ENCODE measurements around the gene FMOD. TPM values are rescaled to one million over a fixed set of nuclear protein-coding genes. Genes with fewer than 3 reads are reported as not detected.
"Not testable (repeated sequence)": the region's sequence is repeated elsewhere in the genome, so short reads cannot be mapped to it uniquely, and the experiment has no call there.

The FMOD gene
- total RNA-seq, 4 donors from 2014 or later: 4.3 to 29.9 (median 9.9) TPM

DNA sequence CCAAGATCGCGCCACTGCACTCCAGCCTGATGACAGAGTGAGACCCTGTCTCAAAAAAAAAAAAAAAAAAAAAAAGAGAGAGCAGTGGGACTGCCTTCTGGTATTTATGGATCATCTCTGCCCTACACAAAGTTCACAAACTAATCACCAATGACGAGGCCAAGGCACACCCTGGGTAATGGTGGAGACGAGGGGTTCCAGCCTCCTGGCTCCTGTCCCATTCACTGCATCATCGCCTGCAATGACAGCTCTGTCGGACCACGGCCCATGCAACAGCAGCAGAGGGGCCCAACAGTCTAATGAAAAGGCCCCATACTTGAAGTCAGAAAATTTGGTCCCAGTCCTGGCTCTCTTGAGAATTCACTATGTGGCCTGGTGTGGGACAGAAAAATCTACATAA lies 48.5 kb downstream of the FMOD start:
- Histone ChIP-seq H3K4me1 (peaks cover 15 to 52% (median 16%) of the 10 kb centered on the region in 3 donors), H3K36me3 (peaks cover 5 to 6% (median 6%) of the 10 kb centered on the region in 3 donors), H3K4me3 (no peak overlapping the region), H3K27me3 (no peaks in the 10 kb centered on the region), H3K27ac (no peak overlapping the region), H3K9me3 (no peaks in the 10 kb centered on the region)
- no peak for DNase-seq
- 70 to 78% methylated on average over 3 to 7 of the region's 7 CpGs for WGBS, 2 donors
- TF ChIP-seq, protein P1, sequence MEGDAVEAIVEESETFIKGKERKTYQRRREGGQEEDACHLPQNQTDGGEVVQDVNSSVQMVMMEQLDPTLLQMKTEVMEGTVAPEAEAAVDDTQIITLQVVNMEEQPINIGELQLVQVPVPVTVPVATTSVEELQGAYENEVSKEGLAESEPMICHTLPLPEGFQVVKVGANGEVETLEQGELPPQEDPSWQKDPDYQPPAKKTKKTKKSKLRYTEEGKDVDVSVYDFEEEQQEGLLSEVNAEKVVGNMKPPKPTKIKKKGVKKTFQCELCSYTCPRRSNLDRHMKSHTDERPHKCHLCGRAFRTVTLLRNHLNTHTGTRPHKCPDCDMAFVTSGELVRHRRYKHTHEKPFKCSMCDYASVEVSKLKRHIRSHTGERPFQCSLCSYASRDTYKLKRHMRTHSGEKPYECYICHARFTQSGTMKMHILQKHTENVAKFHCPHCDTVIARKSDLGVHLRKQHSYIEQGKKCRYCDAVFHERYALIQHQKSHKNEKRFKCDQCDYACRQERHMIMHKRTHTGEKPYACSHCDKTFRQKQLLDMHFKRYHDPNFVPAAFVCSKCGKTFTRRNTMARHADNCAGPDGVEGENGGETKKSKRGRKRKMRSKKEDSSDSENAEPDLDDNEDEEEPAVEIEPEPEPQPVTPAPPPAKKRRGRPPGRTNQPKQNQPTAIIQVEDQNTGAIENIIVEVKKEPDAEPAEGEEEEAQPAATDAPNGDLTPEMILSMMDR (IDR thresholded peaks at IDR 0.05): no peak
- TF ChIP-seq POLR2A (IDR thresholded peaks at IDR 0.05): no peak
- intact Hi-C loops (cut with DNase I): no loop called here

DNA sequence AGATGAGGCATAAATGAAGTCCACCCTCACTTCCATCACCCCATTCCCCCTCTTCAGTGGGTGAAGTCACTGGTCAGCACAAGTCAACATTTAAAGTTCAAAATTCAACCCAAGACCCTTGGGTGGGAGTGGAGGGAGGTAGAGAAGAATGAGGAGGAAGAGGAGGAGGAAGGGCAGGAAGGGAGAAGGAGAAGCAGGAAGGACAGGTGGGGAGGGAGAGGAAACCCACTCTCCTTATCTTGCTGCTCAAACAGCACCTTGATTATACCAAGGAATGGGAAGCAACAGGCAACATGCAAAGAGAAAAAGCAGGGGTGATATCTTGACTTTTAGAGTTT lies 49.6 kb downstream of the FMOD start:
- H3K27me3 ChIP-seq: no peaks in the 10 kb centered on the region
- no peak overlapping the region for H3K4me3 ChIP-seq
- peaks cover 9 to 41% (median 11%) of the 10 kb centered on the region in 3 donors for H3K4me1 ChIP-seq
- DNase-seq: no peak
- intact Hi-C loops (cut with DNase I): no loop called here
- no peaks in the 10 kb centered on the region for H3K9me3 ChIP-seq
- no peaks in the 10 kb centered on the region for H3K36me3 ChIP-seq
- TF ChIP-seq, protein P1 (IDR thresholded peaks at IDR 0.05): no peak
- TF ChIP-seq POLR2A (IDR thresholded peaks at IDR 0.05): no peak
- peak overlapping the region; percentile 70 to 76 (median 73) for H3K27ac ChIP-seq

DNA sequence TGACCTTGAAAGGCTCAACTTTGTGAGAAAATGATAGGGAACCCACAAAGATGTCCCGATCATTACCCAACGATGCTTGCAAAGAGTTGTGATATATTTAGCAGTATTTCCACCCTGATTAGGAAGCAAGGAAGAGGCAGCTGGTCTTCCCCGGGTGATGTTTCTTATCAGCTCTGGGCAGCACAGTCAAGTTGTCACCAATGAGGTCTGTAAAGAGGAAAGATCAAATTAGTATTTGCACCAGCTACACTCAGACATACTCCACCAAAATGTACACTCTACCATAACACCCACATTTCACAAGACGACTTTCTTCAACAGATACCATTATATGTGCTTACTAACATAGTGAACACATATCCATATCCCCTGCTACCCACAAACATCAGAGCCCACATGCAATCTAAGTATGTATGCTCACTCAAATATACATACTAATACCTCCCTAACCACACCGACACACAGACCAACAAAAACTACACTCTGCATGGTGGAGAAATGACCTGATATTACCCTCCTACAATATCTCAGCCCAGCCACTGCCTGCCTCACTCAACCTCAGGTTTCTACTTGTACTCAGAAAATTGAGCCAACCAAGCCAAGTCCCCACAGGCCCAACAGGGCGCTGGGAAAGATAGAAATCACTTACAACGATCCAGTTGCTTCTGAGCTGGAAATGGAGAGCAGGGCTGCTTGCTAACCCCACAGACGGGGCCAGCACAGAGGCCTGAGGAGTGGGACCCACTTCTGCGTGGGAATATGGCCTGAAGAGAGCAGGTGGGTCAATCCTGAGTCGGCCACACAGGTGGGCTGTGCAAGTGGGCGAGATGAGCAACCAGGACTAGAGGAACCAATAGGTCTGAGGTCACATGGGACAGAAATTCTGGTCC lies 50.2 kb downstream of the FMOD start:
- H3K36me3 ChIP-seq: no peaks in the 10 kb centered on the region
- TF ChIP-seq, protein P1 (IDR thresholded peaks at IDR 0.05): no peak
- no peak for TF ChIP-seq POLR2A (IDR thresholded peaks at IDR 0.05)
- no peak overlapping the region for H3K4me3 ChIP-seq
- H3K27ac ChIP-seq: peak overlapping the region; percentile 70 to 76 (median 73)
- no peak for DNase-seq
- peaks cover 9 to 41% (median 11%) of the 10 kb centered on the region in 3 donors for H3K4me1 ChIP-seq
- H3K27me3 ChIP-seq: no peaks in the 10 kb centered on the region
- H3K9me3 ChIP-seq: no peaks in the 10 kb centered on the region
- intact Hi-C loops (cut with DNase I): no loop called here
- 60 to 62% methylated on average over 9 of the region's 11 CpGs for WGBS, 2 donors

DNA sequence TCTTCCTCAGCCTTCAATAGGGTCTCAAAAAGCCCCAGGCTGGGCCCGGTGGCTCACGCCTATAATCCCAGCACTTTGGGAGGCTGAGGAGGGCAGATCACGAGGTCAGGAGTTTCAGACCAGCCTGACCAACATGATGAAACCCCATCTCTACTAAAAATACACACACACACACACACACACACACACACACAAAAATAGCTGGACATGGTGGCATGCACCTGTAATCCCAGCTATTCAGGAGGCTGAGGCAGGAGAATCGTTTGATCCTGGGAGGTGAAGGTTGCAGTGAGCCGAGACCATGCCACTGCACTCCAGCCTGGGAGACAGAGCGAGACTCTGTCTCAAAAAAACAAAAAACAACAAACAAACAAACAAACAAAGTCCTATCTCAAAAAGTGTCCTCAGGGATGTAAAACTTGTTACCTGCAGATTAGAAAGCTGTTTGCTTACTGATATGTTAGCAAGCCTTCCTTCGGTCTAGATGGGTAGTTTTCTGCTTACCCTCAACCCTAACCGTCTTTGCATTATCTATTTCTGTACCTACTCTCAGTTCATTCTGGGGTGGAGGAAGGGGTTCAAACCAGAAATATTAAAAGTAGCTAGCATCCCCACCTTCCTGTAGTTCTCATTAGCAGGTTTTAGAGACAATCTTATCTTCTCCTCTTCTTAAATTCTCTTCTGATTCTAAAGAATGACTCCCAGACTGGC lies 51.0 kb downstream of the FMOD start:
- H3K4me3 ChIP-seq; H3K27me3 ChIP-seq; intact Hi-C loops (cut with DNase I); H3K9me3 ChIP-seq; DNase-seq; H3K36me3 ChIP-seq: not testable (repeated sequence)
- Histone ChIP-seq H3K27ac (peak overlapping the region in 2 of 4 donors; percentile 72 to 76), H3K4me1 (peaks cover 7 to 39% (median 10%) of the 10 kb centered on the region in 3 donors)
- WGBS, 2 donors: 81 to 82% methylated on average over 6 to 8 of the region's 8 CpGs

DNA sequence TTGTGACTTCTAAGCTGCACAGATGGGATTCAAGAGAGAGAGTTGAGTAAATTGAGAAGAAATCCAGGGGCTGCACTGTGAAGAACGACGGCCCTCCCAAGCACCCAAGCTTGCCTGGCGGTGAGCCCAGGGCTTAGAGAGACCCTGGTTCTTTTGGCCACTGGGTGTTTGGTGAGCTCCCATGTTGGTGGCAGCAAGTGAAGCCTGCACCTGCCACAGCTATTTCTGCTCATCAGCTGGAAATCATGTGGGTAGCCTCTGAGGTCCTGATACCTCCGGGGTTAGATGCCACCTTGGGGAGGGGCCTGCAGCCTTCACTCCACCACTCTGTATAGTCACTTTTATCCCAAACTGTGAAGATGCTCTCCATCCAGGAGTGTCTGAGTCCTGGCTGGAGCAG lies 51.8 kb downstream of the FMOD start:
- peak overlapping the region in 1 of 4 donors; percentile 20 for H3K27ac ChIP-seq
- H3K27me3 ChIP-seq: no peaks in the 10 kb centered on the region
- no peaks in the 10 kb centered on the region for H3K9me3 ChIP-seq
- TF ChIP-seq, protein P1 (IDR thresholded peaks at IDR 0.05): no peak
- TF ChIP-seq POLR2A (IDR thresholded peaks at IDR 0.05): no peak
- WGBS, 2 donors: 80 to 92% methylated on average over 2 to 4 of the region's 4 CpGs
- no peak for DNase-seq
- H3K36me3 ChIP-seq: no peaks in the 10 kb centered on the region
- no peak overlapping the region for H3K4me3 ChIP-seq
- peaks cover under 1 to 32% (median 6%) of the 10 kb centered on the region in 3 donors for H3K4me1 ChIP-seq
- intact Hi-C loops (cut with DNase I): no loop called here
